OCI-LY1 (cell line): ENCODE measurements around the gene BRF1.

Experiments
- EZH2 ChIP-seq: fragments of 200-600 bp; sonication (generic), shearing (Covaris generic); IDR thresholded peaks from 2 replicates; pipeline ENCODE4 v1.8.0; 2017; ENCODE audit warnings: borderline replicate concordance, mixed run types, mild to moderate bottlenecking, antibody characterized with exemption, low read length, moderate library complexity, mixed read lengths
- TF ChIP-seq, protein P1 (sequence below): fragments of 200-600 bp; sonication (generic), shearing (Covaris generic); IDR thresholded peaks from 2 replicates; pipeline ENCODE4 v1.5.1; 2017; ENCODE audit warnings: mild to moderate bottlenecking, antibody characterized with exemption, low read length, moderate library complexity, mixed read lengths

DNA sequence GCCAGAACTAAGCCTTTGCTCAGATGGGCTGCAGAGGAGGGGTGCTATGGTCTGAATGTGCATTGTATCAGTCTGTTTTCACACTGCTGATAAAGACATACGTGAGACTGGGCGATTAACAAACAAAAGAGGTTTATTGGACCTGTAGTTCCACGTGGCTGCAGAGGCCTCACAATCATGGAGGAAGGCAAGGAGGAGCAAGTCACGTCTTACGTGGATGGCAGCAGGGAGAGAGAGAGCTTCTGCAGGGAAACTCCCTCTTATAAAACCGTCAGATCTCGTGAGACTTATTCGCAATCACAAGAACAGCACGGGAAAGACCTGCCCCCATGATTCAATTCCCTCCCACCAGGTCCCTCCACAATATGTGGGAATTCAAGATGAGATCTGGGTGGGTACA, 3.8 kb upstream of the BRF1 start:
- TF ChIP-seq, protein P1, sequence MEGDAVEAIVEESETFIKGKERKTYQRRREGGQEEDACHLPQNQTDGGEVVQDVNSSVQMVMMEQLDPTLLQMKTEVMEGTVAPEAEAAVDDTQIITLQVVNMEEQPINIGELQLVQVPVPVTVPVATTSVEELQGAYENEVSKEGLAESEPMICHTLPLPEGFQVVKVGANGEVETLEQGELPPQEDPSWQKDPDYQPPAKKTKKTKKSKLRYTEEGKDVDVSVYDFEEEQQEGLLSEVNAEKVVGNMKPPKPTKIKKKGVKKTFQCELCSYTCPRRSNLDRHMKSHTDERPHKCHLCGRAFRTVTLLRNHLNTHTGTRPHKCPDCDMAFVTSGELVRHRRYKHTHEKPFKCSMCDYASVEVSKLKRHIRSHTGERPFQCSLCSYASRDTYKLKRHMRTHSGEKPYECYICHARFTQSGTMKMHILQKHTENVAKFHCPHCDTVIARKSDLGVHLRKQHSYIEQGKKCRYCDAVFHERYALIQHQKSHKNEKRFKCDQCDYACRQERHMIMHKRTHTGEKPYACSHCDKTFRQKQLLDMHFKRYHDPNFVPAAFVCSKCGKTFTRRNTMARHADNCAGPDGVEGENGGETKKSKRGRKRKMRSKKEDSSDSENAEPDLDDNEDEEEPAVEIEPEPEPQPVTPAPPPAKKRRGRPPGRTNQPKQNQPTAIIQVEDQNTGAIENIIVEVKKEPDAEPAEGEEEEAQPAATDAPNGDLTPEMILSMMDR, result no peak
- TF ChIP-seq EZH2, result no peak
